Measurements from ENCODE around the gene C4orf50. TPM values are rescaled to one million over a fixed set of nuclear protein-coding genes. Genes with fewer than 3 reads are reported as not detected.

The C4orf50 gene
- total RNA-seq, 3 donors from 2014 or later: 0.07 to 0.73 (median 0.09) TPM

DNA sequence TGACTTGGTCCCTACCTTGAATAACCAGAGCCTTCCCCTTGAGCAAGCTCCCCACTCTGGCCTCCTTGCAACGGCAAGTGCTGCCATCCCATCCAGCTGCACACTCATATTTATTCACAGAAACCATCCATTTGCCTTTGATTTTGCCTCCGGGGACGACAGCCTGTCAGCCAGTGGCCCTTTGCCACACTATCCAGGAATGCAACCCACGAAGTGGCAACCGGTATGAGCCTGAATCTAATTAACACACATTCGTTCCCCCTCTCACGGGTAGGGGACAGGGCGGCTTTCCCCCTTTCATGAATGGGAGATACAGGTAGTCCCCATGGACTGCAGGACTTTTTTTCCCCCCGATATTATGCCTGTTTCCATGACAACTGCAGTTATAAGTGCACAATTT, 140.8 kb downstream of the C4orf50 start:
- Histone ChIP-seq H3K9me3 (no peaks in the 10 kb centered on the region), H3K4me3 (no peak overlapping the region), H3K4me1 (ENCODE audit: low read depth) (no peaks in the 10 kb centered on the region), H3K36me3 (ENCODE audit: low read depth) (no peaks in the 10 kb centered on the region)
- intact Hi-C loops (cut with DNase I, micrococcal nuclease): no loop called here
- DNase-seq: no peak
- TF ChIP-seq, protein P1, sequence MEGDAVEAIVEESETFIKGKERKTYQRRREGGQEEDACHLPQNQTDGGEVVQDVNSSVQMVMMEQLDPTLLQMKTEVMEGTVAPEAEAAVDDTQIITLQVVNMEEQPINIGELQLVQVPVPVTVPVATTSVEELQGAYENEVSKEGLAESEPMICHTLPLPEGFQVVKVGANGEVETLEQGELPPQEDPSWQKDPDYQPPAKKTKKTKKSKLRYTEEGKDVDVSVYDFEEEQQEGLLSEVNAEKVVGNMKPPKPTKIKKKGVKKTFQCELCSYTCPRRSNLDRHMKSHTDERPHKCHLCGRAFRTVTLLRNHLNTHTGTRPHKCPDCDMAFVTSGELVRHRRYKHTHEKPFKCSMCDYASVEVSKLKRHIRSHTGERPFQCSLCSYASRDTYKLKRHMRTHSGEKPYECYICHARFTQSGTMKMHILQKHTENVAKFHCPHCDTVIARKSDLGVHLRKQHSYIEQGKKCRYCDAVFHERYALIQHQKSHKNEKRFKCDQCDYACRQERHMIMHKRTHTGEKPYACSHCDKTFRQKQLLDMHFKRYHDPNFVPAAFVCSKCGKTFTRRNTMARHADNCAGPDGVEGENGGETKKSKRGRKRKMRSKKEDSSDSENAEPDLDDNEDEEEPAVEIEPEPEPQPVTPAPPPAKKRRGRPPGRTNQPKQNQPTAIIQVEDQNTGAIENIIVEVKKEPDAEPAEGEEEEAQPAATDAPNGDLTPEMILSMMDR (IDR thresholded peaks at IDR 0.05): no peak
- ATAC-seq: no peak

DNA sequence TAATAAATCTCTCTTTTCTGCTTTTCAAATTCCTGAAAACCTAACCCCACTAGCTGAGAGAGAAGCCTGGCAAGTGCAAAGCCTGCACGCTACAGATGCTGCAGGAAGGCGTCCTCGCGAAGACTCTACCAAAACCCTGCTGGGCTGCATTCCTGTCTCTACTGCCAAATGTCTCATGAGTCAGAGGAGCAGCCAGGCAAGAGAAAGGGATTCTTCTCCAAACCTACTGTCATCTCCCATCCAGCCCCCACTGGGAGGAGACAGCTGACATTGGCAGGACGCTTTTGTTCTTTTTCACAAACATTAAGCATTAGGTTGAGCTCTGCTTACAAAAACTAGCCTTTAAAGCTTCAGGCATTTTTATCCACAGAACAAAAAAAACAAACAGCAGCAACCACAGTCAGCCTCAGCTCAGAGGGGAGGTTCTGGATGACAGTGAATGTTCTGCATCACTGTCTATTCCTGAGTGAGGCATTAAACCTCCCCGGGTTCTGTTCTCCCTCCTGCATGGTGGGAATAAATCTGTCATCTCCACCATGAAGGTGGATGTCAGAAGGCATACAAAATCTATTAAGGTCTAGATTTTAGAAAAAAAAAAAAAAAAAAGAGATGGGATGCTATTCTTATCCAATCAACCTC, 143.3 kb downstream of the C4orf50 start:
- Histone ChIP-seq H3K36me3 (ENCODE audit: low read depth) (no peaks in the 10 kb centered on the region), H3K9me3 (no peaks in the 10 kb centered on the region), H3K4me3 (no peak overlapping the region), H3K4me1 (ENCODE audit: low read depth) (no peaks in the 10 kb centered on the region)
- DNase-seq: peak in 1 of 3 donors; percentile 19
- TF ChIP-seq, protein P1 (IDR thresholded peaks at IDR 0.05): no peak
- ATAC-seq: peak; percentile 40
- intact Hi-C loops (cut with DNase I, micrococcal nuclease): no loop called here

DNA sequence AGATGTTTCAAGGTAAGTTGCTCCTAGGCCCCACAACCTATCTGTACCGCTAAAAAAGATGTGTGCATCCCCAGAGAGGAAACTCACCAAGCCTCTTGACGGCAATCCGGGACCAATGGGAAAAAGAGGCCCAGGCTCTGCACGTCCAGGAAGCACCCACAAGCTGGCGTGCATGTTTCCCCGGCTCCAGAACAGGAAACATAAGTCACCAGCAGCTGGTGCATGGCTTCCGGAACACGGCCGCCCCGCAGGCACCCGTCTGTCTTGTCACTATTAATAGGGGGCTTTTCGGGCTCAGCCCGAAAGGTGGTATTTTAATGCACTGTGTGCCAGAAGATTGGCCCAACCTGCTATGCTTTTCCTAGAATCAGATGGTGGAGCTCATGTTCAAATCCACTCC, 147.5 kb downstream of the C4orf50 start:
- ATAC-seq: no peak
- H3K36me3 ChIP-seq (ENCODE audit: low read depth): no peaks in the 10 kb centered on the region
- H3K9me3 ChIP-seq: no peaks in the 10 kb centered on the region
- H3K4me1 ChIP-seq (ENCODE audit: low read depth): no peaks in the 10 kb centered on the region
- no peak for DNase-seq
- TF ChIP-seq, protein P1 (IDR thresholded peaks at IDR 0.05): no peak
- no peak overlapping the region for H3K4me3 ChIP-seq
- intact Hi-C loops (cut with DNase I, micrococcal nuclease): no loop called here

DNA sequence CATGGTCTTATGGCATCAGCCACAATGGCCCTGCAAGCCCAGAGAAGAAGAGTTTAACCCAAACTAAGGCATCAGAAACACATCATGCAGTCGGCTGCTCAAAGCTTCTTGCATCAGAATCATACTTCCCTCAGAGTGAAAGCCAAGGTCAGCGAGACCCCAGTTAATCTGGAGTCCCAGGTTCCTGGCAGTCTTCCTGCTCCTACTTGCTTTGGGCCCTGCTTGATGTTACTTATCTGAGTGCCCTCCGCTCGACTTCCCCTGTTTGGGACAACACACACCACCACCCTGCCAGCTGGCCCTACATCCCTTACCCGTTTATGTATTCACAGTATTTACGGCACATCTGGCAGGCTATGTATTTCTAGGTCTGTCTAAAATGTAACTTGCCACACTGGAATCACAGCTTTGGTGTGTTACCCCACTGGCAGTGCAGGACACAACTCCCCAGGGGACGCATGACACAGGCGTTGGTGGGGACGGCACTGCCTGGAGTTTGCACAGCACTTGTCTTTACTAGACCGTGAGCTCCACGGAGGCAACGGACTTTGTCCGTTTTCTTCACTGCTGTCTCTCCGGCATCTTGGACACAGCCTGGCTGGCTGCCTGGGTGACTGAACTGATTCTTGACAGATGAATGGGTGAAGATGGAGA, 148.1 kb downstream of the C4orf50 start:
- Histone ChIP-seq H3K4me3 (no peak overlapping the region), H3K9me3 (no peaks in the 10 kb centered on the region), H3K4me1 (ENCODE audit: low read depth) (no peaks in the 10 kb centered on the region), H3K36me3 (ENCODE audit: low read depth) (no peaks in the 10 kb centered on the region)
- TF ChIP-seq, protein P1 (IDR thresholded peaks at IDR 0.05): no peak
- no peak for ATAC-seq
- intact Hi-C loops (cut with DNase I, micrococcal nuclease): no loop called here
- no peak for DNase-seq

DNA sequence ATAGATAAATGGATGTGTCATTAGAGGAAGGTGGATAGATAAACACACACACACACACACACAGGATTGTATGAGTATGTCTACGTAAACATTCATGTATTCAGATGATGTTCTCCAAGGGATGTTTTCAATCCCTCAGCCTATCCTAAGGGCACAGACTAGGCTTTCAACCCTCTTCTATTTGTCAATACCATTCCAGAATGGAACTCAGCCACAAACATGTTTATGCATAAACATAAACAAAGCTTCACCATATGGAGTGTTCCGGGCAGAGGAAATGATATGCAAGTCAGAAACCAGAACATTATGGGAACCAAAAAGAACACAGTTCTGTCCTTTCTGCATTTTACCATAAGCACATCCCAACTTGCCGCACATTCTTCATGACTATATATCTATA, 150.4 kb downstream of the C4orf50 start:
- no peaks in the 10 kb centered on the region for H3K4me1 ChIP-seq (ENCODE audit: low read depth)
- DNase-seq (no peak), ATAC-seq (no peak)
- intact Hi-C loops (cut with DNase I, micrococcal nuclease): no loop called here
- H3K4me3 ChIP-seq: no peak overlapping the region
- no peaks in the 10 kb centered on the region for H3K36me3 ChIP-seq (ENCODE audit: low read depth)
- TF ChIP-seq, protein P1 (IDR thresholded peaks at IDR 0.05): no peak
- no peaks in the 10 kb centered on the region for H3K9me3 ChIP-seq
